ENCODE results near the gene CCNQ.

- no peak for TF ChIP-seq EZH2 (IDR thresholded peaks at IDR 0.05; ENCODE audit: insufficient read depth, poor library complexity, severe bottlenecking)
- no peak for TF ChIP-seq EZH2phosphoT487 (IDR thresholded peaks at IDR 0.05; ENCODE audit: insufficient read depth, low read depth)
These were observed 12.6 kb upstream of the CCNQ start for GRCh38 chrX:153611298-153612095.
